HEK293 (cell line): ENCODE results near the gene CNTNAP5.

Source experiments
- CTCF ChIA-PET: fragments of 350-600 bp; formaldehyde crosslinking; extraction: SDS; loops from one replicate; lab custom pipeline; 2021; ENCODE audit warnings: antibody characterized with exemption; lab: Yijun Ruan, JAX
- POLR2A ChIA-PET: fragments of 300-600 bp; formaldehyde crosslinking; extraction: SDS; loops from one replicate; lab custom pipeline; 2020; ENCODE audit warnings: antibody characterized with exemption, inconsistent platforms; lab: Yijun Ruan, JAX
- H3K27ac ChIP-seq: fragments of 200-500 bp; sonication (Bioruptor generic); 2 replicates; pipeline ENCODE4 v1.5.1; 2014; ENCODE audit warnings: low read depth, low read length, control low read depth, inconsistent platforms; ENCODE audit errors: extremely low read depth
- H3K36me3 ChIP-seq, 2 experiments: fragments of 200-500 bp in 1 of 2; sonication (Bioruptor generic) in 1 of 2; 1 replicate in 1 of 2; 2 replicates in 1 of 2; pipeline ENCODE4 v1.5.1; 2014 to 2017; ENCODE audit warnings: inconsistent platforms in 2 of 2, low read length in 2 of 2; ENCODE audit not compliant: control insufficient read depth in 2 of 2, insufficient read depth in 1 of 2
- H3K4me1 ChIP-seq: fragments of 200-500 bp; sonication (Bioruptor generic); 2 replicates; pipeline ENCODE4 v1.5.1; 2014; ENCODE audit warnings: mild to moderate bottlenecking, low read length, inconsistent platforms; ENCODE audit not compliant: control insufficient read depth, insufficient read depth
- H3K4me3 ChIP-seq: 2 replicates; pipeline ENCODE4 v1.5.1; 2011; ENCODE audit warnings: low read depth, mild to moderate bottlenecking, control low read depth, low read length, moderate library complexity
- H3K9me3 ChIP-seq: fragments of 200-500 bp; sonication (Bioruptor generic); 2 replicates; pipeline ENCODE4 v1.5.1; 2014; ENCODE audit warnings: low read depth, low read length, inconsistent platforms; ENCODE audit not compliant: control insufficient read depth, insufficient read depth
- CTCF ChIP-seq: fragments of 450-650 bp; formaldehyde crosslinking; IDR thresholded peaks from 2 replicates; pipeline ENCODE4 v1.5.1; 2016; ENCODE audit warnings: missing biosample characterization, missing genetic modification characterization
- GLI2 ChIP-seq: fragments of 450-650 bp; formaldehyde crosslinking; IDR thresholded peaks from 2 replicates; pipeline ENCODE4; 2017; ENCODE audit warnings: missing biosample characterization, missing genetic modification characterization, low read depth, borderline replicate concordance
- MEIS1 ChIP-seq: sonication (generic); formaldehyde crosslinking; IDR thresholded peaks from 2 replicates; pipeline ENCODE4 v1.8.1; 2022; ENCODE audit warnings: missing genetic modification reagents, mild to moderate bottlenecking, borderline replicate concordance
- SP7 ChIP-seq: fragments of 450-650 bp; formaldehyde crosslinking; IDR thresholded peaks from 2 replicates; pipeline ENCODE4 v1.5.1; 2016; ENCODE audit warnings: missing biosample characterization, missing genetic modification characterization
- TRIM28 ChIP-seq: IDR thresholded peaks from 2 replicates; pipeline ENCODE4 v1.6.1; 2011; ENCODE audit warnings: low read length, control low read depth, borderline replicate concordance
- ZNF121 ChIP-seq: fragments of 450-650 bp; formaldehyde crosslinking; IDR thresholded peaks from 2 replicates; pipeline ENCODE4 v1.5.1; 2016; ENCODE audit warnings: missing biosample characterization, missing genetic modification characterization
- ZNF138 ChIP-seq: fragments of 450-650 bp; formaldehyde crosslinking; IDR thresholded peaks from 2 replicates; pipeline ENCODE4 v1.5.1; 2016; ENCODE audit warnings: missing biosample characterization, missing genetic modification characterization, borderline replicate concordance
- ZNF18 ChIP-seq: fragments of 450-650 bp; formaldehyde crosslinking; IDR thresholded peaks from 2 replicates; pipeline ENCODE4 v1.5.1; 2016; ENCODE audit warnings: missing biosample characterization, missing genetic modification characterization
- ZNF202 ChIP-seq: fragments of 450-650 bp; formaldehyde crosslinking; IDR thresholded peaks from 2 replicates; pipeline ENCODE4 v1.5.1; 2016; ENCODE audit warnings: missing biosample characterization, missing genetic modification characterization, borderline replicate concordance
- ZNF280C ChIP-seq: fragments of 450-650 bp; formaldehyde crosslinking; IDR thresholded peaks from 2 replicates; pipeline ENCODE4 v1.5.1; 2016; ENCODE audit warnings: missing biosample characterization, missing genetic modification characterization
- ZNF398 ChIP-seq: fragments of 450-650 bp; formaldehyde crosslinking; IDR thresholded peaks from 2 replicates; pipeline ENCODE4 v1.5.1; 2017; ENCODE audit warnings: missing biosample characterization, missing genetic modification characterization
- ZNF548 ChIP-seq: fragments of 450-650 bp; formaldehyde crosslinking; IDR thresholded peaks from 2 replicates; pipeline ENCODE4 v1.5.1; 2016; ENCODE audit warnings: missing biosample characterization, missing genetic modification characterization
- ZNF549 ChIP-seq: fragments of 450-650 bp; IDR thresholded peaks from 2 replicates; pipeline ENCODE4 v1.5.1; 2018; ENCODE audit warnings: missing biosample characterization, missing genetic modification characterization, mild to moderate bottlenecking, inconsistent platforms, moderate library complexity
- ZNF624 ChIP-seq: fragments of 450-650 bp; formaldehyde crosslinking; IDR thresholded peaks from 2 replicates; pipeline ENCODE4 v1.5.1; 2017; ENCODE audit warnings: missing biosample characterization, missing genetic modification characterization
- ZNF791 ChIP-seq: fragments of 450-650 bp; formaldehyde crosslinking; IDR thresholded peaks from 2 replicates; pipeline ENCODE4 v1.5.1; 2016; ENCODE audit warnings: missing biosample characterization, missing genetic modification characterization

The CNTNAP5 gene

GRCh38 chr2:123993728-123994323 is 31.3 kb upstream of the CNTNAP5 start:
- Histone ChIP-seq H3K9me3 (no peaks in the 10 kb centered on the region), H3K4me1 (no peaks in the 10 kb centered on the region), H3K36me3 (no peaks in the 10 kb centered on the region), H3K4me3 (no peak overlapping the region), H3K27ac (no peak overlapping the region)
- CTCF ChIA-PET, result interaction anchor here (0.7 to 1.4 kb wide), 4 partner anchors 10 to 314 kb away, joined by 3 to 5 read pairs (median 4); no protein-coding TSS in a partner anchor
- 0 out of 2 replicates have a peak, but pooled peaks have one; percentile 8 for TF ChIP-seq CTCF (tag by site-specific recombination)
- TF ChIP-seq ZNF138 (tag by site-specific recombination), result no peak
- POLR2A ChIA-PET, result no interaction called here

- H3K27ac ChIP-seq, result no peak overlapping the region
- TF ChIP-seq ZNF791 (tag by site-specific recombination), result no peak
- no peak for TF ChIP-seq TRIM28
- TF ChIP-seq GLI2 (tag by site-specific recombination), result no peak
- no peak for TF ChIP-seq ZNF398 (tag by site-specific recombination)
- no peak for TF ChIP-seq SP7 (tag by site-specific recombination)
- TF ChIP-seq ZNF121 (tag by site-specific recombination), result no peak
- TF ChIP-seq ZNF202 (tag by site-specific recombination), result no peak
- TF ChIP-seq, all 188 proteins: peak for 0
- H3K9me3 ChIP-seq, result no peaks in the 10 kb centered on the region
- no peak overlapping the region for H3K4me3 ChIP-seq
- POLR2A ChIA-PET, result no interaction called here
- no peaks in the 10 kb centered on the region for H3K36me3 ChIP-seq
- CTCF ChIA-PET, result no interaction called here
- H3K4me1 ChIP-seq, result no peaks in the 10 kb centered on the region
These were observed 25.4 kb upstream of the CNTNAP5 start for GRCh38 chr2:123999681-124000080.

- ChIA-PET POLR2A (no interaction called here), CTCF (no interaction called here)
- TF ChIP-seq ZNF548 (tag by site-specific recombination), result no peak
- Histone ChIP-seq H3K36me3 (no peaks in the 10 kb centered on the region), H3K4me1 (no peaks in the 10 kb centered on the region), H3K9me3 (no peaks in the 10 kb centered on the region), H3K27ac (no peak overlapping the region), H3K4me3 (no peak overlapping the region)
These were observed 23.2 kb upstream of the CNTNAP5 start for GRCh38 chr2:124001696-124002430.

- POLR2A ChIA-PET, result no interaction called here
- H3K27ac ChIP-seq, result no peak overlapping the region
- CTCF ChIA-PET, result no interaction called here
- TF ChIP-seq ZNF18 (no peak), ZNF624 (tag by site-specific recombination) (no peak), ZNF280C (tag by site-specific recombination) (no peak), MEIS1 (no peak), ZNF549 (tag by site-specific recombination) (no peak)
These were observed 6.2 kb upstream of the CNTNAP5 start for GRCh38 chr2:124018890-124019289.

More at GRCh38 chr2:124018890-124019289, 6.2 kb upstream of the CNTNAP5 start:
- H3K4me3 ChIP-seq, result no peak overlapping the region
- H3K4me1 ChIP-seq, result no peaks in the 10 kb centered on the region
- H3K9me3 ChIP-seq, result no peaks in the 10 kb centered on the region
- H3K36me3 ChIP-seq, result no peaks in the 10 kb centered on the region
